ENCODE results near the gene DCLK3. TPM values are rescaled to one million over a fixed set of nuclear protein-coding genes. Genes with fewer than 3 reads are reported as not detected.

Gene DCLK3
- total RNA-seq, 1 experiment from 2014 or later, result 1.4 TPM

- peak; percentile 44 for DNase-seq
- no peak overlapping the region for H3K4me3 Mint-ChIP-seq
- H3K27me3 Mint-ChIP-seq (ENCODE audit: low read depth), result no peaks in the 10 kb centered on the region
- H2BK12ac ChIP-seq (ENCODE audit: insufficient read length, low read depth, low read length), result no peak overlapping the region
- no peak overlapping the region for H3K56ac ChIP-seq (ENCODE audit: insufficient read length, low read depth, low read length)
- H4K8ac ChIP-seq (replicated peaks; ENCODE audit: insufficient read length, low read depth, low read length), result no peak overlapping the region
- H3K23me2 ChIP-seq (ENCODE audit: insufficient read length, low read depth, low read length, poor library complexity, severe bottlenecking), result no peaks in the 10 kb centered on the region
- no peak overlapping the region for H2BK120ac ChIP-seq (ENCODE audit: low read depth, low read length, poor library complexity, severe bottlenecking)
- no peak overlapping the region for H3K9ac ChIP-seq (ENCODE audit: extremely low read depth, insufficient read length, low read length)
- no peak overlapping the region for H4K91ac ChIP-seq (ENCODE audit: insufficient read length, low read depth, low read length)
- H2BK15ac ChIP-seq (ENCODE audit: low read depth, low read length), result no peak overlapping the region
- H3K4me1 ChIP-seq (ENCODE audit: insufficient read depth, low read length), result no peaks in the 10 kb centered on the region; the same call in 1 of the 2 replicates
- H3K9me3 ChIP-seq (ENCODE audit: control insufficient read depth, low read depth, low read length), result no peaks in the 10 kb centered on the region
- no CpG with 5 or more reads among the region's 2 CpGs for WGBS (ENCODE audit: extremely low coverage, insufficient read length, low lambda C conversion rate)
- H2BK20ac ChIP-seq (ENCODE audit: low read depth, low read length, poor library complexity, severe bottlenecking), result peak overlapping the region; percentile 45
- H4K20me1 ChIP-seq (ENCODE audit: control insufficient read depth, insufficient read depth, insufficient read length), result no peaks in the 10 kb centered on the region
- peak overlapping the region; percentile 6 for H3K18ac ChIP-seq (ENCODE audit: insufficient read length, low read depth, low read length)
- no peak overlapping the region for H3K4ac ChIP-seq (ENCODE audit: low read depth, low read length)
- H3K14ac ChIP-seq (ENCODE audit: insufficient read depth, low read length), result no peak overlapping the region
- H2BK5ac ChIP-seq (ENCODE audit: insufficient read length, low read length), result no peak overlapping the region
- H3K79me2 ChIP-seq (ENCODE audit: insufficient read depth, low read length), result no peaks in the 10 kb centered on the region
- H3K9me3 Mint-ChIP-seq, result peaks cover 13 to 15% of the 10 kb centered on the region in 2 experiments
- no peak overlapping the region for H4K5ac ChIP-seq (ENCODE audit: insufficient read length, low read depth, low read length)
- H3K36me3 Mint-ChIP-seq (ENCODE audit: insufficient read depth in 1 of 3, low read depth in 3 of 3), result peaks cover 0 to 14% (median 0%) of the 10 kb centered on the region in 3 experiments; a peak in 3 of 7 replicates
- TF ChIP-seq, protein P1, sequence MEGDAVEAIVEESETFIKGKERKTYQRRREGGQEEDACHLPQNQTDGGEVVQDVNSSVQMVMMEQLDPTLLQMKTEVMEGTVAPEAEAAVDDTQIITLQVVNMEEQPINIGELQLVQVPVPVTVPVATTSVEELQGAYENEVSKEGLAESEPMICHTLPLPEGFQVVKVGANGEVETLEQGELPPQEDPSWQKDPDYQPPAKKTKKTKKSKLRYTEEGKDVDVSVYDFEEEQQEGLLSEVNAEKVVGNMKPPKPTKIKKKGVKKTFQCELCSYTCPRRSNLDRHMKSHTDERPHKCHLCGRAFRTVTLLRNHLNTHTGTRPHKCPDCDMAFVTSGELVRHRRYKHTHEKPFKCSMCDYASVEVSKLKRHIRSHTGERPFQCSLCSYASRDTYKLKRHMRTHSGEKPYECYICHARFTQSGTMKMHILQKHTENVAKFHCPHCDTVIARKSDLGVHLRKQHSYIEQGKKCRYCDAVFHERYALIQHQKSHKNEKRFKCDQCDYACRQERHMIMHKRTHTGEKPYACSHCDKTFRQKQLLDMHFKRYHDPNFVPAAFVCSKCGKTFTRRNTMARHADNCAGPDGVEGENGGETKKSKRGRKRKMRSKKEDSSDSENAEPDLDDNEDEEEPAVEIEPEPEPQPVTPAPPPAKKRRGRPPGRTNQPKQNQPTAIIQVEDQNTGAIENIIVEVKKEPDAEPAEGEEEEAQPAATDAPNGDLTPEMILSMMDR (conservative IDR thresholded peaks at IDR 0.05), result no peak
- no peak overlapping the region for H3K27ac ChIP-seq (ENCODE audit: insufficient read length, low read depth, low read length)
- H3K4me1 Mint-ChIP-seq, result peaks cover 15 to 17% of the 10 kb centered on the region in 2 experiments
- no peak overlapping the region for H3K4me2 ChIP-seq (ENCODE audit: insufficient read depth, insufficient read length, low read length)
- no peaks in the 10 kb centered on the region for H3K79me1 ChIP-seq (ENCODE audit: insufficient read depth, low read depth, low read length, poor library complexity, severe bottlenecking)
- peak overlapping the region in 1 of 3 experiments; percentile 74; a peak in 1 of 7 replicates for H3K27ac Mint-ChIP-seq
- no peak overlapping the region for H3T11ph ChIP-seq (ENCODE audit: low read length)
- no peak overlapping the region for H2AK5ac ChIP-seq (ENCODE audit: insufficient read length, low read length)
- no peak overlapping the region for H3K23ac ChIP-seq (ENCODE audit: insufficient read length, low read depth, low read length)
- H3K27me3 ChIP-seq (ENCODE audit: insufficient read depth, low read length), result no peaks in the 10 kb centered on the region
- H2AFZ ChIP-seq (ENCODE audit: low read length), result no peak overlapping the region
Observed at GRCh38 chr3:36804295-36805055, 40.1 kb upstream of the DCLK3 start.

Measured in H9 (cell line).